ENCODE measurements around the gene CARS1.
A peak's percentile ranks its signal among the peaks of the same experiment; 100 is the strongest.

The CARS1 gene

GRCh38 chr11:3037040-3037944 is 19.9 kb downstream of the CARS1 start:
- peak; percentile 53 for DNase-seq (ENCODE audit: low spot score)

GRCh38 chr11:3036419-3036818 is 20.8 kb downstream of the CARS1 start:
- no peak for DNase-seq (ENCODE audit: low spot score)

GRCh38 chr11:3035333-3035732 is 21.9 kb downstream of the CARS1 start:
- DNase-seq (ENCODE audit: low spot score), result no peak

GRCh38 chr11:3030289-3031070 is 26.7 kb downstream of the CARS1 start:
- no peak for DNase-seq (ENCODE audit: low spot score)

- no peak for DNase-seq (ENCODE audit: low spot score)
Observed at GRCh38 chr11:3028813-3029212, 28.4 kb downstream of the CARS1 start.

GRCh38 chr11:3026803-3027202 is 30.4 kb downstream of the CARS1 start:
- no peak for DNase-seq (ENCODE audit: low spot score)

- peak; percentile 70 for DNase-seq (ENCODE audit: low spot score)
Observed at GRCh38 chr11:3022982-3023381, 34.2 kb downstream of the CARS1 start.

GRCh38 chr11:3022300-3022967 is 34.8 kb downstream of the CARS1 start:
- peak; percentile 51 for DNase-seq (ENCODE audit: low spot score)

- DNase-seq (ENCODE audit: low spot score), result peak; percentile 52
Observed at GRCh38 chr11:3021125-3021524, 36.1 kb downstream of the CARS1 start.

GRCh38 chr11:3020011-3020410 is 37.2 kb downstream of the CARS1 start:
- DNase-seq (ENCODE audit: low spot score), result no peak

- no peak for DNase-seq (ENCODE audit: low spot score)
Observed at GRCh38 chr11:3018596-3018995, 38.6 kb downstream of the CARS1 start.

GRCh38 chr11:3016861-3017260 is 40.4 kb downstream of the CARS1 start:
- no peak for DNase-seq (ENCODE audit: low spot score)

- DNase-seq (ENCODE audit: low spot score), result no peak
Observed at GRCh38 chr11:3015796-3016195, 41.4 kb downstream of the CARS1 start.

GRCh38 chr11:3014943-3015342 is 42.3 kb downstream of the CARS1 start:
- DNase-seq (ENCODE audit: low spot score), result no peak

GRCh38 chr11:3014057-3014938 is 42.9 kb downstream of the CARS1 start:
- DNase-seq (ENCODE audit: low spot score), result no peak

GRCh38 chr11:3011891-3012885 is 45.0 kb downstream of the CARS1 start:
- no peak for DNase-seq (ENCODE audit: low spot score)

GRCh38 chr11:3010521-3011275 is 46.5 kb downstream of the CARS1 start:
- DNase-seq (ENCODE audit: low spot score), result no peak

- no peak for DNase-seq (ENCODE audit: low spot score)
Observed at GRCh38 chr11:3010004-3010403, 47.2 kb downstream of the CARS1 start.

GRCh38 chr11:3009481-3009880 is 47.7 kb downstream of the CARS1 start:
- no peak for DNase-seq (ENCODE audit: low spot score)

Data from COLO829 (cell line).